Ascending aorta (tissue), 2 donors: Measurements from ENCODE around the gene FBXO22. TPM values are rescaled to one million over a fixed set of nuclear protein-coding genes. Genes with fewer than 3 reads are reported as not detected.
"Not testable (repeated sequence)": the region's sequence is repeated elsewhere in the genome, so short reads cannot be mapped to it uniquely, and the experiment has no call there.

Source experiments
- DNase-seq, 2 donors: peaks; one replicate each; pipeline ENCODE4 v3.0.0-alpha.2; 2019; ENCODE audit warnings: low spot score in 2 of 2
- H3K27ac ChIP-seq, 2 donors: fragments of 200-600 bp; sonication (generic); one replicate each; pipeline ENCODE4 v1.5.1; 2016 to 2017; ENCODE audit warnings: mild to moderate bottlenecking in 1 of 2
- H3K27me3 ChIP-seq: fragments of 200-600 bp; sonication (generic); one replicate; pipeline ENCODE4 v1.5.1; 2017
- H3K36me3 ChIP-seq, 2 donors: fragments of 200-600 bp; sonication (generic); one replicate each; pipeline ENCODE4 v1.5.1; 2016
- H3K4me1 ChIP-seq, 2 donors: fragments of 200-600 bp; sonication (generic); one replicate each; pipeline ENCODE4 v1.5.1; 2016 to 2017; ENCODE audit warnings: mild to moderate bottlenecking in 1 of 2
- H3K4me3 ChIP-seq, 2 donors: fragments of 200-600 bp; sonication (generic); one replicate each; pipeline ENCODE4 v1.5.1; 2016 to 2017; ENCODE audit warnings: mild to moderate bottlenecking in 1 of 2
- H3K9me3 ChIP-seq, 2 donors: fragments of 200-600 bp; sonication (generic); one replicate each; pipeline ENCODE4 v1.5.1; 2016
- CTCF ChIP-seq, 3 experiments: fragments of 200-600 bp in 2 of 3; fragments of 450-650 bp in 1 of 3; sonication (generic) in 2 of 3; IDR thresholded peaks; one replicate each; pipeline ENCODE4 v1.5.1; 2016 to 2019; ENCODE audit warnings: antibody characterized with exemption in 3 of 3, mild to moderate bottlenecking in 1 of 3, moderate library complexity in 1 of 3
- intact Hi-C: fragments of 100-400 bp; cut with DNase I; formaldehyde crosslinking; loops from one replicate; pipeline ENCODE4 v1.15.1; 2023
- total RNA-seq: library from RNA; depleted of rRNA; stranded (reverse); fragments of >200 nt; gene quantifications from one replicate; pipeline ENCODE4 v1.1.0, GENCODE V29; 2016

Gene FBXO22
- total RNA-seq, 1 donor from 2014 or later = 2.9 TPM

GRCh38 chr15:75905231-75905630 lies 1.6 kb downstream of the FBXO22 start:
- Histone ChIP-seq H3K27me3 (no peaks in the 10 kb centered on the region), H3K4me1 (peaks cover 0 to 8% of the 10 kb centered on the region in 2 donors), H3K9me3 (no peaks in the 10 kb centered on the region), H3K36me3 (peaks cover 3 to 12% of the 10 kb centered on the region in 2 donors), H3K4me3 (peak overlapping the region in 1 of 2 donors; percentile 8), H3K27ac (no peak overlapping the region)
- intact Hi-C loops = no loop called here
- no peak for TF ChIP-seq CTCF (IDR thresholded peaks at IDR 0.05)
- DNase-seq = no peak

GRCh38 chr15:75910355-75910754 lies 6.7 kb downstream of the FBXO22 start:
- H3K36me3 ChIP-seq = peaks cover 17 to 24% of the 10 kb centered on the region in 2 donors
- H3K27ac ChIP-seq, H3K27me3 ChIP-seq, H3K4me1 ChIP-seq, DNase-seq, intact Hi-C loops, H3K4me3 ChIP-seq, H3K9me3 ChIP-seq: not testable (repeated sequence)

GRCh38 chr15:75916978-75917377 lies 13.3 kb downstream of the FBXO22 start:
- H3K9me3 ChIP-seq = no peaks in the 10 kb centered on the region
- intact Hi-C loops = no loop called here
- H3K27me3 ChIP-seq = no peaks in the 10 kb centered on the region
- DNase-seq = no peak
- no peaks in the 10 kb centered on the region for H3K4me1 ChIP-seq
- H3K36me3 ChIP-seq = peaks cover 13 to 17% of the 10 kb centered on the region in 2 donors
- no peak overlapping the region for H3K27ac ChIP-seq
- TF ChIP-seq CTCF (IDR thresholded peaks at IDR 0.05) = no peak
- H3K4me3 ChIP-seq = no peak overlapping the region

GRCh38 chr15:75918135-75918534 lies 14.5 kb downstream of the FBXO22 start:
- Histone ChIP-seq H3K36me3 (peaks cover 11 to 22% of the 10 kb centered on the region in 2 donors), H3K27me3 (no peaks in the 10 kb centered on the region), H3K27ac (no peak overlapping the region), H3K9me3 (no peaks in the 10 kb centered on the region), H3K4me1 (no peaks in the 10 kb centered on the region), H3K4me3 (no peak overlapping the region)
- TF ChIP-seq CTCF (IDR thresholded peaks at IDR 0.05) = no peak
- DNase-seq = no peak
- intact Hi-C loops = no loop called here

GRCh38 chr15:75920079-75920478 lies 16.4 kb downstream of the FBXO22 start:
- H3K9me3 ChIP-seq = no peaks in the 10 kb centered on the region
- H3K36me3 ChIP-seq = peaks cover 0 to 11% of the 10 kb centered on the region in 2 donors
- H3K27me3 ChIP-seq = no peaks in the 10 kb centered on the region
- no peak for DNase-seq
- no peak overlapping the region for H3K27ac ChIP-seq
- intact Hi-C loops = no loop called here
- H3K4me1 ChIP-seq = no peaks in the 10 kb centered on the region
- H3K4me3 ChIP-seq = no peak overlapping the region
- no peak for TF ChIP-seq CTCF (IDR thresholded peaks at IDR 0.05)

- intact Hi-C loops = no loop called here
- no peaks in the 10 kb centered on the region for H3K27me3 ChIP-seq
- TF ChIP-seq CTCF (IDR thresholded peaks at IDR 0.05) = peak in 1 of 3 experiments; percentile 12
- no peaks in the 10 kb centered on the region for H3K9me3 ChIP-seq
- no peak overlapping the region for H3K27ac ChIP-seq
- H3K36me3 ChIP-seq = peaks cover 0 to 8% of the 10 kb centered on the region in 2 donors
- DNase-seq = peak in 1 of 2 donors; percentile 64
- H3K4me3 ChIP-seq = no peak overlapping the region
- no peaks in the 10 kb centered on the region for H3K4me1 ChIP-seq
Observed at GRCh38 chr15:75921732-75922703, 18.3 kb downstream of the FBXO22 start.
